HepG2 (cell line): ENCODE results near the gene ANKHD1. TPM values are rescaled to one million over a fixed set of nuclear protein-coding genes. Genes with fewer than 3 reads are reported as not detected.

Experiments used
- ATRX ChIP-seq: sonication (generic); formaldehyde crosslinking; IDR thresholded peaks from 2 replicates; pipeline ENCODE4 v1.4.0; 2020; ENCODE audit warnings: missing genetic modification reagents, borderline replicate concordance
- CEBPB ChIP-seq: IDR thresholded peaks from 2 replicates; pipeline ENCODE4 v1.6.1; 2011; ENCODE audit warnings: low read depth, low read length, improper control_type of control experiment, borderline replicate concordance
- MATR3 ChIP-seq: sonication (generic); formaldehyde crosslinking; IDR thresholded peaks from 2 replicates; pipeline ENCODE4 v1.4.0; 2020; ENCODE audit warnings: missing genetic modification reagents
- SALL2 ChIP-seq: sonication (generic); formaldehyde crosslinking; IDR thresholded peaks from 2 replicates; pipeline ENCODE4 v1.8.1; 2023; ENCODE audit warnings: mild to moderate bottlenecking, missing genetic modification reagents, inconsistent platforms
- SCMH1 ChIP-seq: sonication (generic); formaldehyde crosslinking; IDR thresholded peaks from 2 replicates; pipeline ENCODE4 v1.9.0; 2021; ENCODE audit warnings: missing genetic modification reagents, mild to moderate bottlenecking, borderline replicate concordance
- SMYD3 ChIP-seq: sonication (generic); formaldehyde crosslinking; IDR thresholded peaks from 2 replicates; pipeline ENCODE4 v1.8.1; 2023; ENCODE audit warnings: mild to moderate bottlenecking, missing genetic modification reagents
- TCF12 ChIP-seq, 2 experiments: fragments of 450-650 bp in 1 of 2; sonication (generic) in 1 of 2; formaldehyde crosslinking in 1 of 2; IDR thresholded peaks; 2 replicates each; pipeline versions ENCODE4 v1.6.1 to v1.8.0; 2017 to 2022; ENCODE audit warnings: antibody characterized with exemption in 1 of 2, mild to moderate bottlenecking in 1 of 2, missing genetic modification reagents in 1 of 2, moderate library complexity in 1 of 2
- TRIM24 ChIP-seq: sonication (generic); formaldehyde crosslinking; IDR thresholded peaks from 2 replicates; pipeline ENCODE4 v1.8.0; 2022; ENCODE audit warnings: mild to moderate bottlenecking, missing genetic modification reagents
- ZNF180 ChIP-seq: sonication (generic); formaldehyde crosslinking; IDR thresholded peaks from 2 replicates; pipeline ENCODE4 v1.4.0; 2020; ENCODE audit warnings: low read depth, missing genetic modification reagents, borderline replicate concordance
- ZNF235 ChIP-seq: sonication (generic); formaldehyde crosslinking; IDR thresholded peaks from 2 replicates; pipeline ENCODE4 v1.8.1; 2023; ENCODE audit warnings: mild to moderate bottlenecking, missing genetic modification reagents, borderline replicate concordance
- ZNF574 ChIP-seq: sonication (generic); formaldehyde crosslinking; IDR thresholded peaks from 2 replicates; pipeline ENCODE4 v1.4.0; 2020; ENCODE audit warnings: missing genetic modification reagents
- ZNF749 ChIP-seq: sonication (generic); formaldehyde crosslinking; IDR thresholded peaks from 2 replicates; pipeline ENCODE4 v1.8.0; 2022; ENCODE audit warnings: mild to moderate bottlenecking, missing genetic modification reagents, moderate library complexity, borderline replicate concordance
- ZXDC ChIP-seq: sonication (generic); formaldehyde crosslinking; IDR thresholded peaks from 2 replicates; pipeline ENCODE4 v1.5.0; 2020; ENCODE audit warnings: mild to moderate bottlenecking, missing genetic modification reagents
- polyA plus RNA-seq, 8 experiments: library from polyadenylated mRNA; depleted of rRNA in 3 of 8; stranded (reverse) in 7 of 8; unstranded in 1 of 8; fragments of >200 nt; fragmentation: Illumina TruSeq in 4 of 8; extraction: Trizol in 4 of 8; gene quantifications; 2 replicates each; pipeline versions ENCODE4 v1.2.1 to v1.2.3, GENCODE V29; 2011 to 2016; ENCODE audit warnings: low read depth in 4 of 8, missing spikeins in 1 of 8, mixed read lengths in 1 of 8; ENCODE audit not compliant: insufficient read depth in 1 of 8
- total RNA-seq, 5 experiments: library from RNA; depleted of rRNA; stranded (reverse); fragments of >200 nt; fragmentation: Illumina TruSeq; extraction: Trizol; gene quantifications; 2 replicates each; pipeline ENCODE4 v1.2.3, GENCODE V29; 2016; ENCODE audit warnings: low read depth in 1 of 5
- TF ChIP-seq, protein P1 (sequence below): sonication (generic); formaldehyde crosslinking; IDR thresholded peaks from 2 replicates; pipeline ENCODE4 v1.9.0; 2022; ENCODE audit warnings: missing genetic modification reagents, mild to moderate bottlenecking, borderline replicate concordance
- TF ChIP-seq, protein P2 (sequence below): sonication (generic); formaldehyde crosslinking; IDR thresholded peaks from 2 replicates; pipeline ENCODE4 v1.4.0; 2020; ENCODE audit warnings: missing genetic modification reagents

ANKHD1 gene
- total and polyA plus RNA-seq, 2 of the 13 experiments (the other 11 are each of a cell fraction or from before 2014, with no cell fraction given) = 69.9 to 82.0 TPM

DNA sequence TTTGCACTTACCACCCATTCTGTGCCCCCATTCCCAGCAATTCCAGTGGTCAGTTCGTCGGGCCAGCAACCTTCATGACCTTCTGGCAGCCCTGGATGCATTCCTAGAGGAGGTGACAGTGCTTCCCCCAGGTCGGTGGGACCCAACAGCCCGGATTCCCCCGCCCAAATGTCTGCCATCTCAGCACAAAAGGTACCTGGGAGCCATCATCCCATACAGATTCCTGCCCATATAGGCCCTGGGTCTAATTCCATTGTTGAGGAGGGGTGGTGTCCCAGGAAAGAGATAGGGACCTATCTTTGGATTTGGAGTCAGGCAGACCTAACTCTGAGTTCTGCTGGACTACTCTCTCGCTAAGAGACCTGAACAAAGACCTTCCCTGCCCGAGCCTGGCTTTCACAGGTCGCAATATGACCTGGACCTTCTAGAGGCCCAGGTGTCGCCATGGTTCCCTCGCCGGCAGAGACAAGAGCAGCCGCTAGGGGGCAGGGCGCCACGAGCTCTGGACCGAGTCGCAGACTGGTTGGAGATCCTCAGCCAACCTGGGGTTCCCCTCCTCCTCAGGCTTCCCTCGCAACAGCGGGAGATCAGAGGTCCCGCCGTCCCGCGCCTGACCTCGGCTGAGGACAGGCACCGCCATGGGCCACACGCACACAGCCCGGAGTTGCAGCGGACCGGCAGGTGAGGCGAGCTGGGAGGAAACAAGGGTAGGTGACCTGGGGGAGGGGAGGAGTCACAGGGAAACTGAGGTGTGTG, 38.6 kb upstream of the ANKHD1 start (continued):
- TF ChIP-seq CEBPB = no peak
- TF ChIP-seq SMYD3 (CRISPR knock-in tag) = no peak
- TF ChIP-seq SCMH1 (CRISPR knock-in tag) = no peak
- TF ChIP-seq, protein P1, sequence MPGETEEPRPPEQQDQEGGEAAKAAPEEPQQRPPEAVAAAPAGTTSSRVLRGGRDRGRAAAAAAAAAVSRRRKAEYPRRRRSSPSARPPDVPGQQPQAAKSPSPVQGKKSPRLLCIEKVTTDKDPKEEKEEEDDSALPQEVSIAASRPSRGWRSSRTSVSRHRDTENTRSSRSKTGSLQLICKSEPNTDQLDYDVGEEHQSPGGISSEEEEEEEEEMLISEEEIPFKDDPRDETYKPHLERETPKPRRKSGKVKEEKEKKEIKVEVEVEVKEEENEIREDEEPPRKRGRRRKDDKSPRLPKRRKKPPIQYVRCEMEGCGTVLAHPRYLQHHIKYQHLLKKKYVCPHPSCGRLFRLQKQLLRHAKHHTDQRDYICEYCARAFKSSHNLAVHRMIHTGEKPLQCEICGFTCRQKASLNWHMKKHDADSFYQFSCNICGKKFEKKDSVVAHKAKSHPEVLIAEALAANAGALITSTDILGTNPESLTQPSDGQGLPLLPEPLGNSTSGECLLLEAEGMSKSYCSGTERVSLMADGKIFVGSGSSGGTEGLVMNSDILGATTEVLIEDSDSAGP (CRISPR knock-in tag) = peak; percentile 89
- no peak for TF ChIP-seq MATR3 (CRISPR knock-in tag)
- TF ChIP-seq ZNF180 (CRISPR knock-in tag) = no peak
- TF ChIP-seq SALL2 (CRISPR knock-in tag) = no peak
- no peak for TF ChIP-seq ATRX (CRISPR knock-in tag)
- no peak for TF ChIP-seq ZNF235 (CRISPR knock-in tag)
- no peak for TF ChIP-seq ZXDC
- peak; percentile 71 for TF ChIP-seq ZNF574 (CRISPR knock-in tag)
- no peak for TF ChIP-seq TCF12 (IDR thresholded peaks at IDR 0.05)
- no peak for TF ChIP-seq TCF12 (CRISPR knock-in tag; IDR thresholded peaks at IDR 0.05)
- TF ChIP-seq ZNF749 (CRISPR knock-in tag) = no peak
- TF ChIP-seq TRIM24 (CRISPR knock-in tag) = peak; percentile 66; the same call in 1 of the 2 replicates
- TF ChIP-seq, protein P2, sequence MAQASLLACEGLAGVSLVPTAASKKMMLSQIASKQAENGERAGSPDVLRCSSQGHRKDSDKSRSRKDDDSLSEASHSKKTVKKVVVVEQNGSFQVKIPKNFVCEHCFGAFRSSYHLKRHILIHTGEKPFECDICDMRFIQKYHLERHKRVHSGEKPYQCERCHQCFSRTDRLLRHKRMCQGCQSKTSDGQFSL (CRISPR knock-in tag) = no peak
